Activated naive CD8-positive, alpha-beta T cell (primary cell): ENCODE data around the gene ARHGEF37.
"Not testable (repeated sequence)": the region's sequence is repeated elsewhere in the genome, so short reads cannot be mapped to it uniquely, and the experiment has no call there.

ENCODE experiments used
- H3K27ac Mint-ChIP-seq: one replicate; pipeline ENCODE4 v1.8.0; 2021; ENCODE audit warnings: mixed read lengths
- H3K27me3 Mint-ChIP-seq: one replicate; pipeline ENCODE4 v1.8.0; 2021; ENCODE audit warnings: mixed read lengths
- H3K36me3 Mint-ChIP-seq: one replicate; pipeline ENCODE4 v1.8.0; 2021; ENCODE audit warnings: mixed read lengths
- H3K4me1 Mint-ChIP-seq: one replicate; pipeline ENCODE4 v1.8.0; 2021; ENCODE audit warnings: low read depth, mixed read lengths
- H3K4me3 Mint-ChIP-seq: one replicate; pipeline ENCODE4 v1.8.0; 2021; ENCODE audit warnings: mild to moderate bottlenecking, mixed read lengths
- H3K9me3 Mint-ChIP-seq: one replicate; pipeline ENCODE4 v1.8.0; 2021; ENCODE audit warnings: low read depth, mixed read lengths

ARHGEF37 gene

DNA sequence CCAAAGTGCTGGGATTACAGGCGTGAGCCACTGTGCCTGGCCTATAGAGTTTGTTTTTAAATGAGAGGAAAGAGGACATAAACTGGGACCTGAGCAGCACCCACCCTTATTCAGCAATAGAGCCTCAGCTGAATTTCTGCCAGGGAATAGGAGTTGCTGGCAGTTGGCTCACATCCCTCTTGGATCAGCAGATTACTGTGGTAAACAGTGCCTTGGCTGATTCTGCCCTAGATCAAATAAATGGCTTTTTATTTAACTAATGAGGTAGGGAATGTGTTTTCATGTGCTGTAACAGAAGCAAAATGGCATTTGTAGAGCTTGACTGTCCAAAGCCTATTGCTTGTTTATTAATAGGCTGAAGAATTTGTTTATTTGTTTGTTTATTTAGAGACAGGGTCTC lies 2.1 kb downstream of the ARHGEF37 start:
- Mint-ChIP-seq H3K4me3 (no peak overlapping the region), H3K9me3 (no peaks in the 10 kb centered on the region), H3K4me1 (peaks cover 10% of the 10 kb centered on the region), H3K36me3 (no peaks in the 10 kb centered on the region), H3K27me3 (peaks cover 4% of the 10 kb centered on the region), H3K27ac (no peak overlapping the region)

DNA sequence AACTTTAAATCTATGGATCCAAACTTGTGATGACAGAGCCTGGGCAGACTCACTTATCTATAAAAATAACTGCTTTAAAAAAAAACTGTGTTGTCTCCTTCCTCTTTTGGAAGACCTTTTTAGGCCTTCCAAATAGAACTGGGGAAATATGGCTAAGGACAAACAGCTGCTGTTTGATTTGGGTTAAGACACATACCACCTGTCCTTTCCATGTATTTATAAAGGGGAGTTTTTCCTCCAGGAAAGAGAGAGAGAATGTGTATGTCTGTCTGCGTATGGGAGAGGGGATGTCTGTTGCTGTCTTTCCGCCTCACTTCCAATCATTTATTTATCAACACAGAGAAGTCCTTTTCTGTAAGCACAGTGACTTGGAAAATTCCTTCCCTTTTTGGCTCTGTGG lies 2.8 kb downstream of the ARHGEF37 start:
- no peak overlapping the region for H3K4me3 Mint-ChIP-seq
- peaks cover 4% of the 10 kb centered on the region for H3K27me3 Mint-ChIP-seq
- H3K4me1 Mint-ChIP-seq: peaks cover 10% of the 10 kb centered on the region
- no peaks in the 10 kb centered on the region for H3K9me3 Mint-ChIP-seq
- no peak overlapping the region for H3K27ac Mint-ChIP-seq
- H3K36me3 Mint-ChIP-seq: no peaks in the 10 kb centered on the region

DNA sequence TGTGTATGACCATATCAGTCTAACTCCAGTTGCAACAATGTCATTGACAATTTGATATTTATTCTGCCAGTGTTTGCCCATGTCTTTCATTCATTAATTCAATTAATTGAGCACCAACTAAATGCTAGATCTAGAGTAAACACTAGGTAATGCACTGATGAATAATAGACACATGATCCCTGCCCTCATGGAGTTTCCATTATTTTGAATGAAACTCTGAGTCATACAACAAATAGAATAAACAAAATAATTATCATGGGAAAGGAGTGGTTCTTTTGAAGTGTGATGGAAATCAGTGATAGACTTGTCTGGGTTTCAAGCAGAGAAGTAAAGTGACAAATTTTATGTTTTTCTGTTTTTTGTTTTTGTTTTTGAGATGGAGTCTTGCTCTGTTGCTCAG lies 4.6 kb downstream of the ARHGEF37 start:
- H3K27ac Mint-ChIP-seq: no peak overlapping the region
- no peak overlapping the region for H3K4me3 Mint-ChIP-seq
- peaks cover 1% of the 10 kb centered on the region for H3K27me3 Mint-ChIP-seq
- H3K9me3 Mint-ChIP-seq: no peaks in the 10 kb centered on the region
- H3K36me3 Mint-ChIP-seq: no peaks in the 10 kb centered on the region
- H3K4me1 Mint-ChIP-seq: peaks cover 5% of the 10 kb centered on the region

DNA sequence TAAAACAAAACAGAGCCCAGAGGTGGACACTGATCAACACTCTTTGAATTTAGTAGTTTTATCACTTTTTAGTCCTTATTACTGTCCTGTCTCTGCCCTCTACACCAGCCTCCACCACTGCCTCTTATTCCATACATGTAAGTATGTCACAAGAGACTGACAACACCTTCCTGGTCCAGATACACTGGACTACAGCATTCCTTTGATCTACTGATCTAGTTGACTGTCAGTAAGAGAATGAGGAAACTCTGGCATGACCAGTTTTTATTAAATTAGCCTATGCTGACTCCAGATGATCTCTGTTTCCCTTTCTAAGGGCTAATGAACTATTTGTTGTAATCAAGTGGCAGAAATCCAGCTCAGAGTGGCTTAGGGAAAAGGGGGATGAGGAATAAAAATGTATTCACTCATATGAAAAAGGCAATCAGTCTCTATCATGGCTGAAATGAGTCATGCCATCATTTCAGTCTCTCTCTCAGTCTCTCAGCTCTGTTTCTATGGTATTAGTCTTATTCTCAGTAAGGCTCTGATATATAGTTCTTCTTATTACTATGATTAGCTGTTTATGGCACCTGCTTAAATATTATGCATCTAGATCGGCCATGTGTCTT lies 5.5 kb downstream of the ARHGEF37 start:
- H3K27ac Mint-ChIP-seq: no peak overlapping the region
- H3K9me3 Mint-ChIP-seq: no peaks in the 10 kb centered on the region
- peaks cover 1% of the 10 kb centered on the region for H3K27me3 Mint-ChIP-seq
- peaks cover 2% of the 10 kb centered on the region for H3K4me1 Mint-ChIP-seq
- no peak overlapping the region for H3K4me3 Mint-ChIP-seq
- no peaks in the 10 kb centered on the region for H3K36me3 Mint-ChIP-seq

DNA sequence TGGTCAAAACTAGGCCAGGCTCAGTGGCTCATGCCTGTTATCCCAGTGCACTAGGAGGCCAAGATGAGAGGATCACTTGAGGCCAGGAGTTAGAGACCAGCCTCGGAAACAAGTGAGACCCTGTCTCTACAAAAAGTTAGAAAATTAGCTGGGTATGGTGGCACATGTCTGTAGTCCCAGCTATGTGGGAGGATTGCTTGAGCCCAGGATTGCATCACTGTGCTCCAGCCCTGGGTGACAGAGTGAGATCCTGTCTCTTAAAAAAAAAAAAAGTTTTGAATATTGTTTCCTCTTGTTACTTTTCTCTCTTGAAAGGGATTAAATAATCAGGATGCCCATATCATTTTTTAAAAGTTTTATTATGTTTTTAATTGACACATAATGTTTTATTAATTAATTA lies 7.6 kb downstream of the ARHGEF37 start:
- peaks cover 2% of the 10 kb centered on the region for H3K27me3 Mint-ChIP-seq
- H3K36me3 Mint-ChIP-seq: no peaks in the 10 kb centered on the region
- H3K4me3 Mint-ChIP-seq: no peak overlapping the region
- H3K9me3 Mint-ChIP-seq: no peaks in the 10 kb centered on the region
- no peak overlapping the region for H3K27ac Mint-ChIP-seq
- peaks cover 2% of the 10 kb centered on the region for H3K4me1 Mint-ChIP-seq

DNA sequence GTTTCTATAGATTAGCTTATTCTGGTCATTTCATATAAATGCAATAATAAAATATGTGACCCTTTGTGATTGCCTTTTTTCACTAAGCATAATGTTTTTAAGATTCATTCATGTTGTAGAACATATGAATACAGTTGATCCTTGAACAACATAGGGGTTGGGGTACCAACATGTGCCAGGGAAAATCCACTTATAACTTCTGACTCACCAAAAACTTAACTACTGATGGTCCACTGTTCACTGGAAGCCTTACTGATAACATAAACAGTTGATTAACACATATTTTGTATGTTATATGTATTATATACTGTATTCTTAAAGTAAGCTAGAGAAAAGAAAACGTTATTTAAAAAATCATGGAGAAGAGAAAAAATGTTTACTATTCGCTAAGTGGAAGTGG lies 12.1 kb downstream of the ARHGEF37 start:
- Mint-ChIP-seq H3K4me1 (no peaks in the 10 kb centered on the region), H3K36me3 (no peaks in the 10 kb centered on the region), H3K27me3 (peaks cover 9% of the 10 kb centered on the region), H3K27ac (no peak overlapping the region), H3K9me3 (no peaks in the 10 kb centered on the region), H3K4me3 (no peak overlapping the region)

DNA sequence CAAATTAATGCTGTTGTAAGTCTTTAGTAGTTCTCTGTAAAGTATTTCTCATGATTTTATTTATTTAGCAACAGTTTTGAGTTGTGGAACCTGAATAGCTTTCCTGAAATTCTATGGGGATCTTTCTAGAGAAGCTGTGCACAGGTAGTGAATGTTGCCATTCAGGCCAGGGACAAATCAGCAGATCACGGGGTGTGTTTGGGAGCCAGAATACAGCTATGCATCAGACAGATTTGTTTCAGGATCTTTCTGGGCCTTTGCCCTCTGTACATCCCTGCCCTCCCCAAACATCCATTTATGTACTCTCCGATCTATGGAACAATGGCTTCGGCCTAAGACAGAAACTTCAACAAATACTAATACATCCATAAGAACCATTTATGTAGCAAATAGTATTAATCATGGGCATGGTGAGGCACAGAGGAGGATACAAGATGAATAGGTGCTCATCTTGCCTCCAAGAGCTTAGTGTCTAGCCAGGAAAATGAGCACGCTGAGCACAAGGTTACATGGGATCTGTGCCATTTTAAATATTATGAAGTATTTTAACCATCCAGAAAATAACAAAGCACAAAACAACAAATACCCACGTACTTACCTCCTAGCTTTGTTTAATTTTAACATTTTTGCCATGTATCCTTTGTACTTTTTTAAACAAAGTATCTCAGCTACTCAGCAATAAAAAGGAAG lies 13.1 kb downstream of the ARHGEF37 start:
- Mint-ChIP-seq H3K27me3 (peaks cover 9% of the 10 kb centered on the region), H3K4me3 (no peak overlapping the region), H3K27ac (no peak overlapping the region), H3K36me3 (no peaks in the 10 kb centered on the region), H3K4me1 (no peaks in the 10 kb centered on the region), H3K9me3 (no peaks in the 10 kb centered on the region)

DNA sequence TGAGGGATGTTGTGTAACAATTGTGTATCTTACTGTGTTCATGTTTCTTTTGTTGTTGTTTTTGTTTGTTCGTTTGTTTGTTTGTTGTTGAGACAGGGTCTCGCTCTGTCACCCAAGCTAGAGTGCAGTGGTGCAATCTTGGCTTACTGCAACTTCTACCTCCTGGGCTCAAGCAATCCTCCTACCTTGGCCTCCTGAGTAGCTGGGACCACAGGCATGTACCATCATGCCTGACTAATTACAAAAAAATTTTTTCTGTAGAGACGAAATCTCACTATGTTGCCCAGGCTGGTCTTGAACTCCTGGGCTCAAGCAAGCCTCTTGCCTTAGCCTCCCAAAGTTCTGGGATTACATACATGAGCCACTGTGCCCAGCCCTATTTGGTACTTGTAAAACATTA lies 13.8 kb downstream of the ARHGEF37 start:
- not testable (repeated sequence) for H3K27ac Mint-ChIP-seq, H3K4me1 Mint-ChIP-seq, H3K36me3 Mint-ChIP-seq, H3K9me3 Mint-ChIP-seq, H3K4me3 Mint-ChIP-seq, H3K27me3 Mint-ChIP-seq

DNA sequence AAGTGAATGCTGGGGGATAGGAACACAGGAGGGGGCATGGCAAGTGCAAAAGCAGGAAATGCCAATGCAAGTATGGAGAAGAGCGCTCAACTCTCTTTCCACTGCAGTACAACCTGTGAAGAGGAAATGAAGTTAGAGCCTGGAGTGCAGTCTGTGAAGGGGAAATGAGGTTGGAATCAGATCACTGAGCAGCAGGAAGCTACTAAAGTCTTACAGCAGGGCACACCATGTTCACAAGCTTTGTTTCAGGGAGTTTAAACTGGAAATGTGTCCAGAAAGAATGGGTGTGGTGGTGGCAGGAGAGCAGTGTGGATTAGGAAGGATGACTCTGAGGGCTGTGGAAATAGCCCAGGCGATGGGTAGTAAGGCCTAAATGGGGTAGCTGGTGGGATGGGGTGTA lies 15.4 kb downstream of the ARHGEF37 start:
- Mint-ChIP-seq H3K4me1 (no peaks in the 10 kb centered on the region), H3K27me3 (peaks cover 7% of the 10 kb centered on the region), H3K36me3 (no peaks in the 10 kb centered on the region), H3K9me3 (no peaks in the 10 kb centered on the region), H3K4me3 (no peak overlapping the region), H3K27ac (no peak overlapping the region)

DNA sequence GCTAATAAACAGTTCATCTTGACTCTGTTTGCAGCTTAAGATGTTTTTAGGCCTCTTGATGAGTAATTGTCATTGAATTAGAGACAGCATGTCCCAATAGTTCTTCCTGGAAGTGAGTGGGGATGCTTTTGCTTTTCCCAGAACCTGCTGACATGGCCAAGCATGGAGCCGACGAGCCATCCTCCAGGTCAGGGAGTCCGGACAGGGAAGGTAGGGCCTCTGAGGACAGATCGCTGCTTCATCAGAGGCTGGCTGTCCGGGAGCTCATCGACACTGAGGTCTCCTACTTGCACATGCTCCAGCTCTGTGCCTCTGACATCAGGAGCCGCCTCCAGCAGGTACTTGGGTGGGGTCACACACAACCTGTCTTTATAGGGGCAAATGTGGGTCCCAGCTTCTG lies 16.3 kb downstream of the ARHGEF37 start:
- Mint-ChIP-seq H3K36me3 (no peaks in the 10 kb centered on the region), H3K27me3 (peaks cover 7% of the 10 kb centered on the region), H3K9me3 (no peaks in the 10 kb centered on the region), H3K4me3 (no peak overlapping the region), H3K27ac (no peak overlapping the region), H3K4me1 (no peaks in the 10 kb centered on the region)

DNA sequence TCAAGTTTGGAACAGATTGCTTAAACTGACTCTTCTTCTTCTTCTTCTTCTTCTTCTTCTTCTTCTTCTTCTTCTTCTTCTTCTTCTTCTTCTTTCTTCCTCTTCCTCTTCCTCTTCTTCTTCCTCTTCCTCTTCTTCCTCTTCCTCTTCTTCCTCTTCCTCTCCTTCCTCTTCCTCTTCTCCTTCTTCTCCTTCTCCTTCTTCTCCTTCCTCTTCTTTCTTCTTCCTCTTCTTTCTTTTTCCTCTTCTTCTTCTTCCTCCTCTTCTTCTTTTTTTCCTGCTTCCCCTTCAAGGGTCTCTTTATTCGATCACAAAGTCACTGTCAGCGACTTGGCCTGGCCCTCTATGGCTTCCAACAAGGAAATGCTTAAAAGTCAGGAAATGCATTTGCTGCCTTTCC lies 16.9 kb downstream of the ARHGEF37 start:
- not testable (repeated sequence) for H3K9me3 Mint-ChIP-seq, H3K4me3 Mint-ChIP-seq, H3K36me3 Mint-ChIP-seq, H3K27ac Mint-ChIP-seq, H3K27me3 Mint-ChIP-seq, H3K4me1 Mint-ChIP-seq

DNA sequence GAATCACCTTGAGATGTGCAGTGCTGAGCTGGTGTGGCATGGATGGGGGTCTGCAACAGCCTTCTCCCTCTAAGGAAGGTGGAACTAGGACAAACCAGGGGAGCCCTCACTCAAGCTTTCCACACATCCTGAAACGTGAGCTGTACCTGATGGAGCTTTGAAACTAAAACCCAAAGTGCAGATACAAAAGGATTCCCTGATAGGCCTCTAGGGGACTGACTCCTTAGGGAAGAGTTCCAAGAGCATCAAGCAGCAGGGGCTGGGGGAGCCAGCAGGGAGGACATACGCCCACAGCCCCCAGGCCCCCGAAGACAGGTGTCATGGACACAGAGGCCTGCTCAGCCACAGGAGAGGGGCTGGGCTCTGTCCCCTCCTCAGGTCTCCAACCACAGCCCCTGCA lies 17.7 kb downstream of the ARHGEF37 start:
- Mint-ChIP-seq H3K4me1 (no peaks in the 10 kb centered on the region), H3K27me3 (peaks cover 6% of the 10 kb centered on the region), H3K4me3 (no peak overlapping the region), H3K36me3 (no peaks in the 10 kb centered on the region), H3K9me3 (no peaks in the 10 kb centered on the region), H3K27ac (no peak overlapping the region)

DNA sequence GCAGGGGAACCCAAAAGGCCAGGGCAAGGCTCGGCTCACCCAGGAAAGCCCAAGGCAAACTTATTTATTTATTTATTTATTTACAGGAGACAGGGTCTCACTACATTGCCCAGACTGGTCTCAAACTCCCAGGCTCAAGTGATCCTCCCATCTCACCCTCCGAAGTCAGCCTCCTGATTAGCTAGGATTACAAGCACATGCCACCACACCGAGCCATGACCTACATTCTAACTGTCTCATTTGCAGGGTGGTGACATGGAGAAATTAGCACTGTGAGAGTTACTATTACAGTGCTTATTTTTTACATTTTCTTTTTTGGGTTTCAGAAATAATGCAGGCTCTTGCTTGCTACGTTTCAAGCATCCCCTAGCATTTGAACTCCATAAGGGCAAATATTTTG lies 18.1 kb downstream of the ARHGEF37 start:
- Mint-ChIP-seq H3K9me3 (no peaks in the 10 kb centered on the region), H3K4me1 (no peaks in the 10 kb centered on the region), H3K27me3 (peaks cover 6% of the 10 kb centered on the region), H3K27ac (no peak overlapping the region), H3K4me3 (no peak overlapping the region), H3K36me3 (no peaks in the 10 kb centered on the region)

DNA sequence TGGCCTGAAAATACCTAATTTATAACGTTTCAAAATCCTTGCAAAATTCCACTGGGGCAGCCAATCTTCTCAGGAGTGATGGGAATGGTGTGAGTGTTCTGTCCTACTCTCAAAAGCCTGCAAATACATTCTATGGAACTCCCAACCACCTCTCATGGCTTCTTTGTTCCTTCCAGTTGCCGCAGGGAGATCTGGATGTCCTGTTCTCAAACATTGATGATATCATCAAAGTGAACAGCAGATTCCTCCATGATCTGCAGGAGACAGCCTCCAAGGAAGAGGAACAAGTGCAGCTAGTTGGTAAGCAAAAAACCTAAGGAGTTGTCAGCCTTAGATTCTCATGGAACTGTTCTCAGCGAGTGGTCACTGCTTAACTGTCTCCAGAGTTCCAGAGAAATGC lies 19.6 kb downstream of the ARHGEF37 start:
- H3K36me3 Mint-ChIP-seq: no peaks in the 10 kb centered on the region
- no peak overlapping the region for H3K4me3 Mint-ChIP-seq
- H3K27ac Mint-ChIP-seq: no peak overlapping the region
- H3K27me3 Mint-ChIP-seq: peaks cover 4% of the 10 kb centered on the region
- H3K9me3 Mint-ChIP-seq: no peaks in the 10 kb centered on the region
- H3K4me1 Mint-ChIP-seq: no peaks in the 10 kb centered on the region

DNA sequence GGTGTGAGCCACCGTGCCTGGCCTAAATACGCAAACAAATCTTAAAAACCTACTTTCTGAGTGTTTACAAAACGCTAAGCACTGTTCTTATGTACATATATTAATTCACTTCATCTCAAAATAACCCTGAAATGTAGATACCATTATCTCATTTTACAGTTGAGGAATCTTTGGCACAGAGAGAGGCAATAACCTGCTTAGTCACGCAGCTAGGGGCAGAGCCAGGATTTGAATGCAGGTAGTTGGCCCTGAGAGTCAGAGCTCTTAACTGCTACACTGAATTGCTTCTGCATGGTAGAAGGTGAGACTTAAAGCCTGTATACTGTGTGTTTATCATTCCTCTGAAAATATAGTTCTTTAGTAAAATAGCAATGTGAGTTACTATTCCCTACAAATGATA lies 21.9 kb downstream of the ARHGEF37 start:
- no peak overlapping the region for H3K27ac Mint-ChIP-seq
- H3K36me3 Mint-ChIP-seq: no peaks in the 10 kb centered on the region

DNA sequence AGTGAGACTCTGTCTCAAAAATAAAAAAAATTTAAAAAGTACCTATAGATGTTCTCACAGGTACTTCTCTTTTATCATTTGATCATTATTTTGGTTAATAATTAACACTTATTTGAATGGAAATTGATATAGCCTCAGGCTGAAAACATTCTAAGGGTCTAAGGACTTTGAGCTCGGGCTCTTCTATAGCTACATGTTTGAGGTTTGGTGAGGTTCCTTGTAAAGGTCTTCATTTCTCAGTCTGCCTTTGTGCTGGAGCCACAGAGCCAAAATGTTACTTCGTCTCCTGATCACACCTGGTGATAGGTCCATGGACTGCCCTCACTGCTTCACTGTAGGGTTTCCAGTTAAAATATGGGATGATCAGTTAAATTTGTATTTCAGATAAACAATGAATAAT lies 22.6 kb downstream of the ARHGEF37 start:
- Mint-ChIP-seq H3K4me3 (no peak overlapping the region), H3K9me3 (no peaks in the 10 kb centered on the region), H3K4me1 (peaks cover 5% of the 10 kb centered on the region), H3K36me3 (no peaks in the 10 kb centered on the region), H3K27ac (no peak overlapping the region), H3K27me3 (no peaks in the 10 kb centered on the region)

More for the DNA sequence above, 21.9 kb downstream of the ARHGEF37 start:
- no peak overlapping the region for H3K4me3 Mint-ChIP-seq
- H3K27me3 Mint-ChIP-seq: no peaks in the 10 kb centered on the region
- H3K9me3 Mint-ChIP-seq: no peaks in the 10 kb centered on the region
- peaks cover 5% of the 10 kb centered on the region for H3K4me1 Mint-ChIP-seq
